Measurements from ENCODE around the gene CNOT4.

DNA sequence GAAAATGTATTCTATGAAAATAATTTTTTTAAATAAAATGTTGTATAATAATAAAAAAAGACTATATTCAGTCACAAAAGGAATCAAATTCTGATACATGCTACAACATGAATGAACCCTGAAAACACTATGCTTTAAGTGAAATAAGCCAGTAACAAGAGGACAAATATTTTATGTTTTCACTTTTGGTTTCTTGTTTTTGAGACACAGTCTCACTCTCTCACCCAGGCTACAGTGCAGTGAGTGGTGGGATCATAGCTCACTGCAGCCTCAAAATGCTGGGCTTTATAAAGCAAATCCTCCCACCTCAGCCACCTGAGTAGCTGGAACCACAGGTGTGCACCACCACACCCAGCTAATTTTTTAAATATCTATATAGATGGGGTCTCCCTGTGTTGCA is 64.2 kb downstream of the CNOT4 start:
- TF ChIP-seq SIN3A (IDR thresholded peaks at IDR 0.05; ENCODE audit: low read depth): no peak
- no peak for TF ChIP-seq POLR2A (IDR thresholded peaks at IDR 0.05; ENCODE audit: borderline replicate concordance, extremely low read depth, insufficient read depth, insufficient read length)
- TF ChIP-seq, protein P1, sequence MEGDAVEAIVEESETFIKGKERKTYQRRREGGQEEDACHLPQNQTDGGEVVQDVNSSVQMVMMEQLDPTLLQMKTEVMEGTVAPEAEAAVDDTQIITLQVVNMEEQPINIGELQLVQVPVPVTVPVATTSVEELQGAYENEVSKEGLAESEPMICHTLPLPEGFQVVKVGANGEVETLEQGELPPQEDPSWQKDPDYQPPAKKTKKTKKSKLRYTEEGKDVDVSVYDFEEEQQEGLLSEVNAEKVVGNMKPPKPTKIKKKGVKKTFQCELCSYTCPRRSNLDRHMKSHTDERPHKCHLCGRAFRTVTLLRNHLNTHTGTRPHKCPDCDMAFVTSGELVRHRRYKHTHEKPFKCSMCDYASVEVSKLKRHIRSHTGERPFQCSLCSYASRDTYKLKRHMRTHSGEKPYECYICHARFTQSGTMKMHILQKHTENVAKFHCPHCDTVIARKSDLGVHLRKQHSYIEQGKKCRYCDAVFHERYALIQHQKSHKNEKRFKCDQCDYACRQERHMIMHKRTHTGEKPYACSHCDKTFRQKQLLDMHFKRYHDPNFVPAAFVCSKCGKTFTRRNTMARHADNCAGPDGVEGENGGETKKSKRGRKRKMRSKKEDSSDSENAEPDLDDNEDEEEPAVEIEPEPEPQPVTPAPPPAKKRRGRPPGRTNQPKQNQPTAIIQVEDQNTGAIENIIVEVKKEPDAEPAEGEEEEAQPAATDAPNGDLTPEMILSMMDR (IDR thresholded peaks at IDR 0.05 in 2 of 3, conservative IDR thresholded peaks at IDR 0.05 in 1 of 3; ENCODE audit: borderline replicate concordance in 1 of 3, insufficient read depth in 1 of 3, low read depth in 2 of 3, low read length in 2 of 3): no peak
- no peak for TF ChIP-seq ZNF274 (IDR thresholded peaks at IDR 0.05; ENCODE audit: low read depth, low read length)
- TF ChIP-seq POLR2AphosphoS5 (IDR thresholded peaks at IDR 0.05; ENCODE audit: low read depth, low read length): no peak
- TF ChIP-seq, protein P2, sequence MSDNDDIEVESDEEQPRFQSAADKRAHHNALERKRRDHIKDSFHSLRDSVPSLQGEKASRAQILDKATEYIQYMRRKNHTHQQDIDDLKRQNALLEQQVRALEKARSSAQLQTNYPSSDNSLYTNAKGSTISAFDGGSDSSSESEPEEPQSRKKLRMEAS (IDR thresholded peaks at IDR 0.05): no peak
- TF ChIP-seq CEBPB (IDR thresholded peaks at IDR 0.05; ENCODE audit: low read depth): no peak
- no peak for TF ChIP-seq EZH2 (IDR thresholded peaks at IDR 0.05)
- TF ChIP-seq RAD21 (IDR thresholded peaks at IDR 0.05; ENCODE audit: low read depth): no peak
- TF ChIP-seq, protein P3, sequence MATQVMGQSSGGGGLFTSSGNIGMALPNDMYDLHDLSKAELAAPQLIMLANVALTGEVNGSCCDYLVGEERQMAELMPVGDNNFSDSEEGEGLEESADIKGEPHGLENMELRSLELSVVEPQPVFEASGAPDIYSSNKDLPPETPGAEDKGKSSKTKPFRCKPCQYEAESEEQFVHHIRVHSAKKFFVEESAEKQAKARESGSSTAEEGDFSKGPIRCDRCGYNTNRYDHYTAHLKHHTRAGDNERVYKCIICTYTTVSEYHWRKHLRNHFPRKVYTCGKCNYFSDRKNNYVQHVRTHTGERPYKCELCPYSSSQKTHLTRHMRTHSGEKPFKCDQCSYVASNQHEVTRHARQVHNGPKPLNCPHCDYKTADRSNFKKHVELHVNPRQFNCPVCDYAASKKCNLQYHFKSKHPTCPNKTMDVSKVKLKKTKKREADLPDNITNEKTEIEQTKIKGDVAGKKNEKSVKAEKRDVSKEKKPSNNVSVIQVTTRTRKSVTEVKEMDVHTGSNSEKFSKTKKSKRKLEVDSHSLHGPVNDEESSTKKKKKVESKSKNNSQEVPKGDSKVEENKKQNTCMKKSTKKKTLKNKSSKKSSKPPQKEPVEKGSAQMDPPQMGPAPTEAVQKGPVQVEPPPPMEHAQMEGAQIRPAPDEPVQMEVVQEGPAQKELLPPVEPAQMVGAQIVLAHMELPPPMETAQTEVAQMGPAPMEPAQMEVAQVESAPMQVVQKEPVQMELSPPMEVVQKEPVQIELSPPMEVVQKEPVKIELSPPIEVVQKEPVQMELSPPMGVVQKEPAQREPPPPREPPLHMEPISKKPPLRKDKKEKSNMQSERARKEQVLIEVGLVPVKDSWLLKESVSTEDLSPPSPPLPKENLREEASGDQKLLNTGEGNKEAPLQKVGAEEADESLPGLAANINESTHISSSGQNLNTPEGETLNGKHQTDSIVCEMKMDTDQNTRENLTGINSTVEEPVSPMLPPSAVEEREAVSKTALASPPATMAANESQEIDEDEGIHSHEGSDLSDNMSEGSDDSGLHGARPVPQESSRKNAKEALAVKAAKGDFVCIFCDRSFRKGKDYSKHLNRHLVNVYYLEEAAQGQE (IDR thresholded peaks at IDR 0.05; ENCODE audit: low read depth): no peak
- no peak for TF ChIP-seq JUND (IDR thresholded peaks at IDR 0.05)
